ENCODE data around the gene PTPRG.

GRCh38 chr3:62011666-62012065 is 450.3 kb downstream of the PTPRG start:
- TF ChIP-seq CTCF (IDR thresholded peaks at IDR 0.05; ENCODE audit: insufficient read depth, low read depth, low read length), result no peak
- no peak for TF ChIP-seq EZH2 (IDR thresholded peaks at IDR 0.05; ENCODE audit: insufficient read depth, low read length)
